H1 (cell line): ENCODE measurements around the gene SGK1.

Experiments
- GTF2F1 ChIP-seq: IDR thresholded peaks from 2 replicates; pipeline ENCODE4 v1.6.1; 2012; ENCODE audit warnings: low read depth, low read length, improper control_type of control experiment, borderline replicate concordance
- HDAC6 ChIP-seq: IDR thresholded peaks from one replicate; pipeline ENCODE4 v1.7.1; 2012; ENCODE audit warnings: low read depth, mild to moderate bottlenecking, inconsistent platforms, low read length, moderate library complexity
- POLR2A ChIP-seq, 2 experiments: IDR thresholded peaks; 1 replicate in 1 of 2; 2 replicates in 1 of 2; pipeline ENCODE4 v1.6.1; 2011; ENCODE audit warnings: low read depth in 2 of 2, low read length in 2 of 2, mild to moderate bottlenecking in 2 of 2; ENCODE audit errors: control extremely low read depth in 1 of 2
- POLR2AphosphoS5 ChIP-seq: IDR thresholded peaks from 2 replicates; pipeline ENCODE4 v1.6.1; 2011; ENCODE audit warnings: low read depth, low read length
- SP2 ChIP-seq: IDR thresholded peaks from 2 replicates; pipeline ENCODE4 v1.6.1; 2012; ENCODE audit warnings: mild to moderate bottlenecking, low read length, inconsistent platforms
- TBP ChIP-seq: IDR thresholded peaks from 2 replicates; pipeline ENCODE4 v1.6.1; 2011; ENCODE audit warnings: low read depth, low read length, improper control_type of control experiment
- TF ChIP-seq, protein P1 (sequence below), 3 experiments: IDR thresholded peaks; 1 replicate in 2 of 3; 2 replicates in 1 of 3; pipeline versions ENCODE4 v1.5.1 to v1.6.1; 2011; ENCODE audit warnings: low read length in 3 of 3, mild to moderate bottlenecking in 3 of 3, inconsistent platforms in 2 of 3, low read depth in 1 of 3, moderate library complexity in 1 of 3; ENCODE audit not compliant: insufficient read depth in 1 of 3; ENCODE audit errors: control extremely low read depth in 1 of 3
- TF ChIP-seq, protein P2 (sequence below): IDR thresholded peaks from 2 replicates; pipeline ENCODE4 v1.6.1; 2011; ENCODE audit warnings: low read length, improper control_type of control experiment
- TF ChIP-seq, protein P3 (sequence below): IDR thresholded peaks from 2 replicates; pipeline ENCODE4 v1.6.1; 2011; ENCODE audit warnings: low read depth, mild to moderate bottlenecking, low read length; ENCODE audit not compliant: insufficient read depth

DNA sequence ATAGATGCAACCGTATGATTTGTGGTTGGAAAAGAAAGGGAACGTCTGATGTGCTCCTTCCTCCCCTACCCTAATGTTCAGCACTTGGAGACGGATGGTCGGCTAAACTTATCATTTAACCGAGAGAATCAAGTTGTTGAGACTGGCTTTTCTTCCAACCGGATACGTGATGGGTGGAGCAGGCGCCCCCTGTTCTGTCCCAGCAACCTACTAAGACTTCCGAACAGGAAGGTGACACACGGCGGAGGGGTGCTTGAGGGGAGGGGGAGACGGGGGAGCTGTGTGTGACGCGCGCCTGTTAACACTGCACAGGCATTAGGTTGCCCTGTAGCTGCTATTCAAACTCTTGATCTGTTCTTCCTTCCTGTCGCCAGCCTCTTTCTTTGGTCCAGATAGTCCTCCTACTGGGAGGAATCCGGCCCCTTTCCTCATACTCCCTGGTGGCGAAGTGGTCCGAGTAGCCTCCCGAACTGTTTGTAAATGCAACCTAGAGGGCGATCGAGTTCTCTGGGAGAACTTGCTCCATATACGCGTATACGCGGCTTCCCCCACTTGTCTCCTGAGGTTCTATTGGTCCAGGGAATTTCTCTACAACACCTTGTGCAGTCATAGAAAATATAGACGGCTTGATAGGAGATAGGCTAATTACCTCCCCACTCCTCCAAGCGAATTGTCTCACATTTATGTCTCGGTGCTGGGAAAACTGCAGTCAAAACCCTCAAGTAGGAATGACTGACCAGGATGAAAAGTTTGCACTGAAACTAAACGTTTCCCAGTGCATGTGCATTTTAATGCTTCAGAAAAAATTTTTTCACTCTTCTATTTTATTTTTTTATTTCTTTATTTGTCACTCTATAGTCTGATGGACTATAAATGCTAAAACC lies 139.5 kb downstream of the SGK1 start:
- TF ChIP-seq SP2 (no peak), HDAC6 (no peak), TBP (peak; percentile 33; the same call in 1 of the 2 replicates), GTF2F1 (no peak), POLR2A (IDR thresholded peaks at IDR 0.05; ENCODE audit: control extremely low read depth in 1 of 2, low read depth in 2 of 2, low read length in 2 of 2) (no peak), POLR2AphosphoS5 (no peak)
- TF ChIP-seq, protein P1, sequence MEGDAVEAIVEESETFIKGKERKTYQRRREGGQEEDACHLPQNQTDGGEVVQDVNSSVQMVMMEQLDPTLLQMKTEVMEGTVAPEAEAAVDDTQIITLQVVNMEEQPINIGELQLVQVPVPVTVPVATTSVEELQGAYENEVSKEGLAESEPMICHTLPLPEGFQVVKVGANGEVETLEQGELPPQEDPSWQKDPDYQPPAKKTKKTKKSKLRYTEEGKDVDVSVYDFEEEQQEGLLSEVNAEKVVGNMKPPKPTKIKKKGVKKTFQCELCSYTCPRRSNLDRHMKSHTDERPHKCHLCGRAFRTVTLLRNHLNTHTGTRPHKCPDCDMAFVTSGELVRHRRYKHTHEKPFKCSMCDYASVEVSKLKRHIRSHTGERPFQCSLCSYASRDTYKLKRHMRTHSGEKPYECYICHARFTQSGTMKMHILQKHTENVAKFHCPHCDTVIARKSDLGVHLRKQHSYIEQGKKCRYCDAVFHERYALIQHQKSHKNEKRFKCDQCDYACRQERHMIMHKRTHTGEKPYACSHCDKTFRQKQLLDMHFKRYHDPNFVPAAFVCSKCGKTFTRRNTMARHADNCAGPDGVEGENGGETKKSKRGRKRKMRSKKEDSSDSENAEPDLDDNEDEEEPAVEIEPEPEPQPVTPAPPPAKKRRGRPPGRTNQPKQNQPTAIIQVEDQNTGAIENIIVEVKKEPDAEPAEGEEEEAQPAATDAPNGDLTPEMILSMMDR (IDR thresholded peaks at IDR 0.05; ENCODE audit: control extremely low read depth in 1 of 3, insufficient read depth in 1 of 3, low read depth in 1 of 3, low read length in 3 of 3): peak; percentile 64 to 98 (median 87)
- TF ChIP-seq, protein P2, sequence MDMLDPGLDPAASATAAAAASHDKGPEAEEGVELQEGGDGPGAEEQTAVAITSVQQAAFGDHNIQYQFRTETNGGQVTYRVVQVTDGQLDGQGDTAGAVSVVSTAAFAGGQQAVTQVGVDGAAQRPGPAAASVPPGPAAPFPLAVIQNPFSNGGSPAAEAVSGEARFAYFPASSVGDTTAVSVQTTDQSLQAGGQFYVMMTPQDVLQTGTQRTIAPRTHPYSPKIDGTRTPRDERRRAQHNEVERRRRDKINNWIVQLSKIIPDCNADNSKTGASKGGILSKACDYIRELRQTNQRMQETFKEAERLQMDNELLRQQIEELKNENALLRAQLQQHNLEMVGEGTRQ: no peak
- TF ChIP-seq, protein P3, sequence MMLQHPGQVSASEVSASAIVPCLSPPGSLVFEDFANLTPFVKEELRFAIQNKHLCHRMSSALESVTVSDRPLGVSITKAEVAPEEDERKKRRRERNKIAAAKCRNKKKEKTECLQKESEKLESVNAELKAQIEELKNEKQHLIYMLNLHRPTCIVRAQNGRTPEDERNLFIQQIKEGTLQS: no peak
